Measurements from ENCODE around the gene CAMK1D.
A peak's percentile ranks its signal among the peaks of the same experiment; 100 is the strongest.

CAMK1D gene

GRCh38 chr10:12633776-12634620 lies 284.7 kb downstream of the CAMK1D start:
- no peak for DNase-seq

GRCh38 chr10:12634621-12634931 lies 285.2 kb downstream of the CAMK1D start:
- DNase-seq, result no peak

GRCh38 chr10:12635127-12635541 lies 285.8 kb downstream of the CAMK1D start:
- peak; percentile 43 to 55 for DNase-seq

GRCh38 chr10:12636571-12636970 lies 287.2 kb downstream of the CAMK1D start:
- no peak for DNase-seq

- no peak for DNase-seq
These were observed 288.3 kb downstream of the CAMK1D start for GRCh38 chr10:12637649-12638048.

GRCh38 chr10:12638103-12638502 lies 288.8 kb downstream of the CAMK1D start:
- DNase-seq, result peak in 1 of 2 experiments; percentile 32

GRCh38 chr10:12638781-12639180 lies 289.4 kb downstream of the CAMK1D start:
- no peak for DNase-seq

- DNase-seq, result no peak
These were observed 290.9 kb downstream of the CAMK1D start for GRCh38 chr10:12639996-12640944.

GRCh38 chr10:12642036-12642435 lies 292.7 kb downstream of the CAMK1D start:
- no peak for DNase-seq

- DNase-seq, result no peak
These were observed 293.9 kb downstream of the CAMK1D start for GRCh38 chr10:12643279-12643678.

- peak in 1 of 2 experiments; percentile 26 for DNase-seq
These were observed 295.2 kb downstream of the CAMK1D start for GRCh38 chr10:12644380-12645144.

- no peak for DNase-seq
These were observed 296.1 kb downstream of the CAMK1D start for GRCh38 chr10:12645449-12645848.

- DNase-seq, result no peak
These were observed 299.8 kb downstream of the CAMK1D start for GRCh38 chr10:12649012-12649584.

GRCh38 chr10:12650122-12650521 lies 300.8 kb downstream of the CAMK1D start:
- no peak for DNase-seq

- DNase-seq, result no peak
These were observed 301.4 kb downstream of the CAMK1D start for GRCh38 chr10:12650538-12651298.

GRCh38 chr10:12655940-12656339 lies 306.6 kb downstream of the CAMK1D start:
- no peak for DNase-seq

- no peak for DNase-seq
These were observed 307.3 kb downstream of the CAMK1D start for GRCh38 chr10:12656518-12657142.

GRCh38 chr10:12657489-12657888 lies 308.1 kb downstream of the CAMK1D start:
- no peak for DNase-seq

- no peak for DNase-seq
These were observed 309.2 kb downstream of the CAMK1D start for GRCh38 chr10:12658526-12658925.

- DNase-seq, result no peak
These were observed 310.4 kb downstream of the CAMK1D start for GRCh38 chr10:12659706-12660105.

- DNase-seq, result no peak
These were observed 311.5 kb downstream of the CAMK1D start for GRCh38 chr10:12660812-12661211.

All from activated CD4-positive, alpha-beta T cell treated with anti-CD3 and anti-CD28 coated beads, Interleukin-2, amount 50 U/mL, for 48 hours (primary cell).